NCI-H1105 (cell line): ENCODE results near the gene ZCCHC24.

Experiments
- DNase-seq: peaks from one replicate; lab custom pipeline; 2025; lab: John Stamatoyannopoulos, UW

The ZCCHC24 gene

GRCh38 chr10:79431891-79432831 is 13.3 kb downstream of the ZCCHC24 start:
- no peak for DNase-seq

GRCh38 chr10:79431428-79431827 is 14.0 kb downstream of the ZCCHC24 start:
- DNase-seq: no peak

- DNase-seq: no peak
These were observed 14.5 kb downstream of the ZCCHC24 start for GRCh38 chr10:79430936-79431335.

GRCh38 chr10:79430325-79430905 is 15.0 kb downstream of the ZCCHC24 start:
- no peak for DNase-seq

- no peak for DNase-seq
These were observed 15.7 kb downstream of the ZCCHC24 start for GRCh38 chr10:79429751-79430150.

GRCh38 chr10:79427965-79428364 is 17.5 kb downstream of the ZCCHC24 start:
- no peak for DNase-seq

GRCh38 chr10:79425074-79425532 is 20.3 kb downstream of the ZCCHC24 start:
- DNase-seq: no peak

- no peak for DNase-seq
These were observed 21.0 kb downstream of the ZCCHC24 start for GRCh38 chr10:79424221-79425073.

GRCh38 chr10:79422178-79422892 is 23.1 kb downstream of the ZCCHC24 start:
- DNase-seq: no peak

- no peak for DNase-seq
These were observed 24.3 kb downstream of the ZCCHC24 start for GRCh38 chr10:79420974-79421688.

- DNase-seq: no peak
These were observed 26.4 kb downstream of the ZCCHC24 start for GRCh38 chr10:79418886-79419595.

- DNase-seq: no peak
These were observed 27.1 kb downstream of the ZCCHC24 start for GRCh38 chr10:79418274-79418673.

GRCh38 chr10:79417731-79418130 is 27.7 kb downstream of the ZCCHC24 start:
- DNase-seq: no peak

GRCh38 chr10:79417266-79417665 is 28.2 kb downstream of the ZCCHC24 start:
- no peak for DNase-seq

GRCh38 chr10:79416578-79417255 is 28.7 kb downstream of the ZCCHC24 start:
- no peak for DNase-seq

- DNase-seq: no peak
These were observed 29.5 kb downstream of the ZCCHC24 start for GRCh38 chr10:79415736-79416577.

GRCh38 chr10:79414714-79415113 is 30.7 kb downstream of the ZCCHC24 start:
- no peak for DNase-seq

GRCh38 chr10:79413196-79413595 is 32.2 kb downstream of the ZCCHC24 start:
- no peak for DNase-seq

- no peak for DNase-seq
These were observed 32.9 kb downstream of the ZCCHC24 start for GRCh38 chr10:79412516-79412915.
